Pulmonary artery endothelial cell (primary cell): ENCODE data around the gene COPS9. TPM values are rescaled to one million over a fixed set of nuclear protein-coding genes. Genes with fewer than 3 reads are reported as not detected.

Experiments
- DNase-seq: peaks from one replicate; pipeline ENCODE4 v3.0.0-alpha.2; 2011; ENCODE audit warnings: low read depth, low spot score
- total RNA-seq: library from RNA; depleted of rRNA; stranded (reverse); fragments of >200 nt; gene quantifications from 2 replicates; pipeline ENCODE4 v1.2.3, GENCODE V29; 2014

The COPS9 gene
- total RNA-seq, 1 donor from 2014 or later = 139 TPM

- no peak for DNase-seq
Observed at GRCh38 chr2:240149943-240150784, 14.1 kb upstream of the COPS9 start.

- no peak for DNase-seq
Observed at GRCh38 chr2:240147911-240148587, 11.9 kb upstream of the COPS9 start.

- DNase-seq = no peak
Observed at GRCh38 chr2:240147382-240147781, 11.3 kb upstream of the COPS9 start.

GRCh38 chr2:240146627-240147278 is 10.6 kb upstream of the COPS9 start:
- no peak for DNase-seq

GRCh38 chr2:240146141-240146561 is 10.0 kb upstream of the COPS9 start:
- DNase-seq = no peak

- DNase-seq = no peak
Observed at GRCh38 chr2:240145461-240145860, 9.4 kb upstream of the COPS9 start.

GRCh38 chr2:240144649-240145261 is 8.7 kb upstream of the COPS9 start:
- DNase-seq = no peak

- no peak for DNase-seq
Observed at GRCh38 chr2:240143801-240144648, 7.9 kb upstream of the COPS9 start.

GRCh38 chr2:240143276-240143675 is 7.2 kb upstream of the COPS9 start:
- DNase-seq = no peak

GRCh38 chr2:240142859-240143258 is 6.8 kb upstream of the COPS9 start:
- DNase-seq = no peak

GRCh38 chr2:240142256-240142775 is 6.2 kb upstream of the COPS9 start:
- no peak for DNase-seq

GRCh38 chr2:240141736-240142135 is 5.6 kb upstream of the COPS9 start:
- DNase-seq = no peak

GRCh38 chr2:240140920-240141319 is 4.8 kb upstream of the COPS9 start:
- DNase-seq = no peak

- DNase-seq = no peak
Observed at GRCh38 chr2:240140511-240140910, 4.4 kb upstream of the COPS9 start, which contains the start of gene OTOS. TSS of gene OTOS (minus strand) at chr2:240140658. CDS start at chr2:240140326, 332 bp downstream.

- no peak for DNase-seq
Observed at GRCh38 chr2:240139666-240140393, 3.7 kb upstream of the COPS9 start.

GRCh38 chr2:240139011-240139441 is 2.9 kb upstream of the COPS9 start:
- no peak for DNase-seq

GRCh38 chr2:240138254-240138984 is 2.3 kb upstream of the COPS9 start:
- no peak for DNase-seq

- no peak for DNase-seq
Observed at GRCh38 chr2:240137596-240138253, 1.6 kb upstream of the COPS9 start.
